Heart left ventricle (tissue), 16 donors: ENCODE data around the gene SLC6A11. TPM values are rescaled to one million over a fixed set of nuclear protein-coding genes. Genes with fewer than 3 reads are reported as not detected.

Experiments
- ATAC-seq, 4 donors: fragments of 200-7000 bp; cut with Tn5 transposase; one replicate each; pipeline ENCODE4 v1.9.1; 2020 to 2022; ENCODE audit warnings: moderate library complexity in 4 of 4, mild to moderate bottlenecking in 3 of 4, moderate number of reproducible peaks in 1 of 4
- DNase-seq, 5 donors: peaks; one replicate each; pipeline ENCODE4 v3.0.0-alpha.2; 2020
- H3K27ac ChIP-seq, 12 donors: fragments of 200-600 bp; sonication (generic) in 4 of 12; one replicate each; pipeline versions ENCODE4 v1.5.0 to v1.8.0; 2016 to 2022; ENCODE audit warnings: mild to moderate bottlenecking in 2 of 12
- H3K27me3 ChIP-seq, 9 donors: fragments of 200-600 bp; sonication (generic) in 2 of 9; one replicate each; pipeline versions ENCODE4 v1.5.1 to v1.8.0; 2016 to 2022; ENCODE audit warnings: mild to moderate bottlenecking in 3 of 9
- H3K36me3 ChIP-seq, 9 donors: fragments of 200-600 bp; sonication (generic) in 2 of 9; one replicate each; pipeline versions ENCODE4 v1.5.0 to v1.8.0; 2018 to 2022; ENCODE audit warnings: mild to moderate bottlenecking in 2 of 9
- H3K4me1 ChIP-seq, 12 donors: fragments of 200-600 bp; sonication (generic) in 4 of 12; one replicate each; pipeline versions ENCODE4 v1.5.0 to v1.8.0; 2016 to 2022; ENCODE audit warnings: mild to moderate bottlenecking in 3 of 12
- H3K4me3 ChIP-seq, 12 donors: fragments of 200-600 bp; sonication (generic) in 4 of 12; one replicate each; pipeline versions ENCODE4 v1.5.0 to v1.8.0; 2017 to 2022; ENCODE audit warnings: mild to moderate bottlenecking in 9 of 12, moderate library complexity in 4 of 12
- H3K9me3 ChIP-seq, 12 donors: fragments of 200-600 bp; sonication (generic) in 4 of 12; one replicate each; pipeline versions ENCODE4 v1.5.0 to v1.8.0; 2016 to 2022; ENCODE audit warnings: mild to moderate bottlenecking in 1 of 12
- CTCF ChIP-seq, 12 donors: fragments of 200-600 bp; sonication (generic) in 4 of 12; IDR thresholded peaks; one replicate each; pipeline versions ENCODE4 v1.5.0 to v1.8.0; 2018 to 2022; ENCODE audit warnings: antibody characterized with exemption in 12 of 12, mild to moderate bottlenecking in 5 of 12
- POLR2A ChIP-seq, 2 donors: fragments of 450-650 bp; IDR thresholded peaks; one replicate each; pipeline ENCODE4 v1.6.1; 2017; ENCODE audit warnings: antibody characterized with exemption in 2 of 2, mild to moderate bottlenecking in 2 of 2, moderate library complexity in 2 of 2
- WGBS, 4 donors: extraction: QIAGEN DNeasy Blood & Tissue Kit in 2 of 4; methylation state at CpG; one replicate each; pipeline versions ENCODE4 v1.1.5 to v1.1.7; 2013 to 2018; 5-methylcytosine and 5-hydroxymethylcytosine counted together
- intact Hi-C, 10 donors: fragments of 100-400 bp; cut with DNase I; formaldehyde crosslinking; loops; one replicate each; pipeline versions ENCODE4 v1.11.1 to v1.14.2; 2022
- polyA plus RNA-seq, 2 donors: library from polyadenylated mRNA; stranded (reverse); fragments of 200-250 nt; gene quantifications; one replicate each; pipeline ENCODE4 v1.2.3, GENCODE V29; 2013
- total RNA-seq, 9 donors: library from RNA; depleted of rRNA in 2 of 9; stranded (reverse); fragments of >200 nt in 2 of 9; fragmentation: NEBNext Ultra II Directional in 3 of 9; extraction: Animal tissue kit (Norgen Biotek cat#: 25700) in 3 of 9; gene quantifications; one replicate each; pipeline versions ENCODE4 v1.1.0 to v1.2.4, GENCODE V29; 2016 to 2023
- donor health status: ischemic (EF 13 %, LVEDD 7.1; RV severe dilation, severe dysfunction).
- donor health status: healthy with polysubstance abuse.
- donor health status: DM: no; HTN: yes; CAD: no.
- donor health status: DM: no; HTN: no; CAD: no.
- donor health status: ischemic (EF 25% LVEDD 6.9; RV normal size, moderate dysfunction).
- donor health status: ischemic (EF 25% LVEDD 5.7; RV mildly dilated, moderate dysfunction).
- donor health status: healthy.
- donor health status: DM: yes; HTN: yes; CAD: no.
- donor health status: ischemic (EF 35%, LVEDD 5.7; RV mildly dilated, moderate dysfunction).
- donor health status: nonischemic (EF 11% LVEDD 7.7; RV severe dilation, severe dysfunction).
- donor health status: DM: yes; HTN: yes; CAD: no.
- donor health status: PGD.
- donor health status: ischemic (EF 29% LVEDD 5.4; RV normal size, mild dysfunction).
- donor health status: nonischemic (EF 23%, LVEDD 6.1; RV moderate dilation, normal function).

Gene SLC6A11
- total and polyA plus RNA-seq, 11 donors: not detected

GRCh38 chr3:10848261-10848660 lies 32.2 kb downstream of the SLC6A11 start:
- H3K36me3 ChIP-seq: no peaks in the 10 kb centered on the region
- no peak for TF ChIP-seq POLR2A (IDR thresholded peaks at IDR 0.05)
- TF ChIP-seq CTCF (IDR thresholded peaks at IDR 0.05): no peak
- H3K4me3 ChIP-seq: no peak overlapping the region
- no peak for ATAC-seq
- no peak for DNase-seq
- peaks cover 0 to 27% (median 0%) of the 10 kb centered on the region in 9 donors for H3K27me3 ChIP-seq
- no peak overlapping the region for H3K27ac ChIP-seq
- H3K9me3 ChIP-seq: no peaks in the 10 kb centered on the region
- 79 to 87% (median 82%) methylated on average over 3 of the region's 3 CpGs for WGBS, 4 donors
- peaks cover 0 to 17% (median 0%) of the 10 kb centered on the region in 12 donors for H3K4me1 ChIP-seq
- intact Hi-C loops: no loop called here

GRCh38 chr3:10852066-10852808 lies 36.2 kb downstream of the SLC6A11 start:
- no peak for TF ChIP-seq CTCF (IDR thresholded peaks at IDR 0.05)
- TF ChIP-seq POLR2A (IDR thresholded peaks at IDR 0.05): no peak
- Histone ChIP-seq H3K4me1 (no peaks in the 10 kb centered on the region), H3K27ac (no peak overlapping the region), H3K9me3 (no peaks in the 10 kb centered on the region), H3K36me3 (no peaks in the 10 kb centered on the region), H3K4me3 (no peak overlapping the region), H3K27me3 (peaks cover 0 to 25% (median under 1%) of the 10 kb centered on the region in 9 donors)
- 70 to 76% (median 72%) methylated on average over 17 of the region's 17 CpGs for WGBS, 4 donors
- ATAC-seq (no peak), DNase-seq (no peak)
- intact Hi-C loops: no loop called here

DNA sequence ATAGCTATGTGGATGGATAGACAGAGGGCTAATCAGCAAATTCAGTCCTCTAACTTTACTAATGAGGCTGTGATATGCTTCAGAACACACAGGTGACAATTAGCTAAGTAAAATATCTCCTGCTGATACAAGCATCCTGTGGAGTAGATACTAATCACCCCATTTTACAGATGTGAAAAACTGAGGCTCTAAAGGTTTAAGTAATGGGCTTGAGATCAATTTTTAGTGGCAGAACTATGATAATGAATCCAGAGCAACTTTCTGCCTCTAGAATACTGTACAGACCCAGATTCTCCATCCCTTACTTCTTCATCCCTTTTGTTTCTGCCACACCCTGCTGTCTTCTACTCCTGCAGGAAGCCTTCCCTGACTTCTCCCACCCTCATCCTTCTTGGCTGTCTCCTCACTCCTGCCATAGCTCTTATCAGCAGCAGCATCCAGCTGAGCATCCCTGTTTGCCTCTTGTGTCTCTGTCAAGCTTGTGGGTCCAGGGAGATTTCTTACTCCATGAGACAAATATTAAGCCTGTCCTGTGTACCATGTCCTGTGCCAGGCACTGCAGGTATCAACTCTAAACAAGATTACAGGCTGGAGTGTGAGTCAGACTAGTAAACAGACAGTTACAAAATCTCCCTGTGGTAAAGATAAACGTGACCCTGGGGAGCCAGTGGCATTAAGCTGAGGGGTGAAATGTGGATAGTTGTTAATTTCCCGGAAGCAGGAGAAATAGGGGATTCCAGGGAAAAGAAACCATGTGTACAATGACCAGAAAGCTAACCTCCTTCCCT lies 39.2 kb downstream of the SLC6A11 start:
- intact Hi-C loops: no loop called here
- H3K9me3 ChIP-seq: no peaks in the 10 kb centered on the region
- WGBS, 4 donors: 41 to 60% (median 55%) methylated on average over 2 of the region's 2 CpGs
- no peaks in the 10 kb centered on the region for H3K4me1 ChIP-seq
- DNase-seq: no peak
- TF ChIP-seq CTCF (IDR thresholded peaks at IDR 0.05): no peak
- TF ChIP-seq POLR2A (IDR thresholded peaks at IDR 0.05): no peak
- no peak overlapping the region for H3K4me3 ChIP-seq
- H3K27ac ChIP-seq: no peak overlapping the region
- peaks cover 0 to 40% (median 3%) of the 10 kb centered on the region in 9 donors for H3K27me3 ChIP-seq
- ATAC-seq: no peak
- H3K36me3 ChIP-seq: no peaks in the 10 kb centered on the region
